Astrocyte of the cerebellum (primary cell): ENCODE results near the gene MAPKAP1.

Experiments
- DNase-seq: peaks from one replicate; pipeline ENCODE4 v3.0.0-alpha.2; 2011; ENCODE audit warnings: low read depth
- H3K4me3 ChIP-seq: 2 replicates; pipeline ENCODE4 v1.5.1; 2011; ENCODE audit warnings: mild to moderate bottlenecking, low read depth, low read length, moderate library complexity
- in situ Hi-C: cut with HindIII; loops from 2 replicates; pipeline ENCODE4 v1.10.0; 2017; ENCODE audit warnings: low sequenced_read_pairs
- TF ChIP-seq, protein P1 (sequence below): IDR thresholded peaks from 2 replicates; pipeline ENCODE4 v1.5.1; 2012; ENCODE audit warnings: low read length, low read depth, moderate library complexity, mild to moderate bottlenecking; ENCODE audit errors: missing control alignments

Gene MAPKAP1

DNA sequence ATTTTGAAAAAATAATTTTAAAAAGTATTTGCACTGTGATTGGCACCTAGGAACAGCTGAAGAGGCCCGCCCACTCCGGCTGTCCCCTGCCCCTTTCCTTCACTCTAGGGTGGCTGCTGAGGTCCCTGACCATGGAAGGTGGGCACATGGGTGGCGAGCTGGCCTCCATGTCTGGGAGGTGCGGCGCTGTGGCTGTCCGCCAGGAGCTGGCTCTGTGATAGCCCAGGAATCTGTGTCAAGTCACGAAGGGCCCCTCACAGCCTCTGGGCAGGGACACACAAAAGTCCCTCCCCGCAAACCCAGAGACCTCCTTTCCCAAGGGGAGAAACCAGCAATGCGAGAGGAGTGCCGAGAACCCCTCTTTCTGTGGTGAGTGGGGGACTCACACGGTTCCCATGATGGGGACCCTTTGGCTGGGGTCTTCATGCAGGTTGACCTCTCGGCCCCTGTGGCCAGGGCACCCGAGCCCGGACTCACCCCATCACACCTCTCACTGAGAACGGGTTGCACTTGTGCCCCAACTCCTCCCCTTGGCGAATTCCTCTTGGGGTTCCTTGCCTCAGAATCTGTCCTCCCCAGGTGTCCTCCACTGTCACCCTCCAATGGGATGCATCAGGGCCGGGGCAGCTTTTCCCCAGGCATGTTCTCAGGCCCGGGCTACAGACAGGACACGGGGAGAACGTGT lies 277.4 kb downstream of the MAPKAP1 start:
- in situ Hi-C loops = no loop called here
- no peak for DNase-seq

DNA sequence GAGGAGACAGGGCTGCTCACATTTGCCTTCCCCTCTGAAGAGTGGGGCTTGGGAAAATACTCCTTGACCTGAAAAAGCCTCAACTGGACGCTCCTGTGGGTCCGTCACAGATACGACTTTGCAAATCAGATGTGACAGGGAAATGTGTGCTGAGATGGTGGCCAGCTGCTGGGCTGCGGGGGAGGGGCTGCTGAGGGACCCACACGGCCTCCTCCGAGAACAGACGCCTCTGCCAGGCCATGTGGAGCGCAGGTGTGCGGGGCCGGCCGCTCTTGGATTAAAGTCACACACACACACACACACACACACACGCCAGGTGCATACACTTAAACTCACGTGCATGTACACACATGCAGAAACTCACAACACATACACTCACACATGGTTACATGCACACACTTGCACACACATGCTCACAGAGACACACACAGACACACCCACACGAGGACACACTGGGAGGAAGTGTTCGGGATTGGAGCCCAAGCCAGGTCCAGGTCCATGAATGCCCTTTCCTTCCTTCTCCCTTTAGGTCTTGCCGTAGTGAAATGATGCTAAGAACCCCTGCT lies 278.0 kb downstream of the MAPKAP1 start:
- TF ChIP-seq, protein P1, sequence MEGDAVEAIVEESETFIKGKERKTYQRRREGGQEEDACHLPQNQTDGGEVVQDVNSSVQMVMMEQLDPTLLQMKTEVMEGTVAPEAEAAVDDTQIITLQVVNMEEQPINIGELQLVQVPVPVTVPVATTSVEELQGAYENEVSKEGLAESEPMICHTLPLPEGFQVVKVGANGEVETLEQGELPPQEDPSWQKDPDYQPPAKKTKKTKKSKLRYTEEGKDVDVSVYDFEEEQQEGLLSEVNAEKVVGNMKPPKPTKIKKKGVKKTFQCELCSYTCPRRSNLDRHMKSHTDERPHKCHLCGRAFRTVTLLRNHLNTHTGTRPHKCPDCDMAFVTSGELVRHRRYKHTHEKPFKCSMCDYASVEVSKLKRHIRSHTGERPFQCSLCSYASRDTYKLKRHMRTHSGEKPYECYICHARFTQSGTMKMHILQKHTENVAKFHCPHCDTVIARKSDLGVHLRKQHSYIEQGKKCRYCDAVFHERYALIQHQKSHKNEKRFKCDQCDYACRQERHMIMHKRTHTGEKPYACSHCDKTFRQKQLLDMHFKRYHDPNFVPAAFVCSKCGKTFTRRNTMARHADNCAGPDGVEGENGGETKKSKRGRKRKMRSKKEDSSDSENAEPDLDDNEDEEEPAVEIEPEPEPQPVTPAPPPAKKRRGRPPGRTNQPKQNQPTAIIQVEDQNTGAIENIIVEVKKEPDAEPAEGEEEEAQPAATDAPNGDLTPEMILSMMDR = no peak
- in situ Hi-C loops = no loop called here
- no peak for DNase-seq
- H3K4me3 ChIP-seq = no peak overlapping the region

More for the DNA sequence above, 277.4 kb downstream of the MAPKAP1 start:
- TF ChIP-seq, protein P1 = no peak
- H3K4me3 ChIP-seq = no peak overlapping the region

DNA sequence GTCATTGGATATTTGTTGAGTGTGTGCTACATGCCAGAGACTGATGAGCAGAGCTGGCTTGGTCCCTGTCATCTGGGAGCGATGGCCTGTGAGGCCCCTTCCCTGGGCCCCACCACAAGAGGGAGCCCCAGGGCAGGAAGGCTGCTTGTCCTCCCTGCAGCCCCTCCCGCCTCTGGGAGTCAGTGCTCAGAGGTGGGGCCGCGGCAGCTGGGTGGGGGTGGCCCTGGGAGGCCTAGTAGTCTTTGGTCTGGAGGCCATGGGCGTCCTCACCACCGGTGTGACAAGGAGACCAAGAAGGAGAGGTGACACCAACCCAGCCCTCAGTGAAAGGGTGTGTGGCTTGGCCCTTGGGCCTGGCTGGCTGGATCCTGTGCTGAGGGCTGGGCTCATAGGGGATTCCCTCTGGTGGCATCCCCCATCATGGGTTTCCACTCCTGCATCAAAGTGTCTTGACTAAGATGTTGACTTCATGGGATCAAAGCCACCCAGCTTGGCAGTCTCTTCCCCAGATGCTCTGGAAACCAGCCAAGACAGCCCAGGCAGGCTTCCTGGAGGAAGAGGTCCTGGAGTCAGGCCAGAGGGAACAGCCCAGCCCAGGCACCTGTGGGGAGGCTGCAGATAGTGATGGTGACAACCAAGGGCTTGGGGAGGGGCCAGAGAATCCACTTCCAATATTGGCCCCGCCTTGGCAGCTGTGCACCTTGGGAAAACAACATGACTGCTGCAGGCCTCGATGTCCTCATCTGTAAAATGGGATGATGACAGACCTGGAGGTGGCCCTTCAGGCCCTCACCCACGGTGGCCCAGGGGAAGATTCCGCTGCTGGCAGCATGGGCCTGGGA lies 278.7 kb downstream of the MAPKAP1 start:
- H3K4me3 ChIP-seq = no peak overlapping the region
- DNase-seq = no peak
- TF ChIP-seq, protein P1 = peak; percentile 44
- in situ Hi-C loops = no loop called here

DNA sequence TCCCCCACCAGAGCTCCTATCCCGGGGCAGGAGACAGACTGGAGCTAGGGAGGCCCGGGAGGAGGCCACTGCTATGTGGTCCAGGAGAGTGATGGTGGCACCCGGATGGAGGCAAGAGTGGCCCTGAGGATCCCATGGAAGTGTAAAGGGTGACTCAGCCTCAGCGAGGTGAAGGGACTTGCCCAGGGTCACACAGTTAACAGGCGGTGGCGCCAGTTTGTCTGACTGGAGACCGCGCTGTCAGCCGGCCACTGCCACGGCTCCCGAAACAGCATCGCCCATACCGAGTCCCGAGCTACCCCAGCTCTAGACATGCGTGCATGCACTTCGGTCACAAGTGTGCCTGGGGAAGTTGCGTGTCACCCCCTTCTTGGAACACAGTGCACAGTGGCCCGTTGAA lies 279.5 kb downstream of the MAPKAP1 start:
- no peak overlapping the region for H3K4me3 ChIP-seq
- DNase-seq = no peak
- TF ChIP-seq, protein P1 = no peak
- in situ Hi-C loops = no loop called here

DNA sequence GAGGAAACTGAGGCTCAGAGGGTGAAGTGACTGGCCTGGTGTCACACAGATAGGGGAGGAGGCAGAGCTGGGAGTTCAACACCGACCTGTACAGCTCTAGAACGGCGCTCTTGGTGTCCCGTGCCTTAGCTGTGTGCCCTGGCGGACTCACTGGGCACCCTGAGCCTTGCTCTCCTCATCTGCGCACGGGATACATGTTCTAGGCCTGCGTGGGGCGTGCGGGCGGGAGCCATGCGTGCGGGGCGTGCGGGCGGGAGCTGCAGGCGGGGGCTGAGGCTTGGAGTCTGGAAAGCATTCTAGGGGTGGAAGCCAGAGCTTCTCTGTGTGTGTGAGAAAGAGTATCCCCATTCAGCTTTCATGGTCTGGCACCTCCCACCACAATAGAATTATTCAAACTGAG lies 280.1 kb downstream of the MAPKAP1 start:
- in situ Hi-C loops = no loop called here
- no peak for DNase-seq
- TF ChIP-seq, protein P1 = no peak
- H3K4me3 ChIP-seq = no peak overlapping the region

DNA sequence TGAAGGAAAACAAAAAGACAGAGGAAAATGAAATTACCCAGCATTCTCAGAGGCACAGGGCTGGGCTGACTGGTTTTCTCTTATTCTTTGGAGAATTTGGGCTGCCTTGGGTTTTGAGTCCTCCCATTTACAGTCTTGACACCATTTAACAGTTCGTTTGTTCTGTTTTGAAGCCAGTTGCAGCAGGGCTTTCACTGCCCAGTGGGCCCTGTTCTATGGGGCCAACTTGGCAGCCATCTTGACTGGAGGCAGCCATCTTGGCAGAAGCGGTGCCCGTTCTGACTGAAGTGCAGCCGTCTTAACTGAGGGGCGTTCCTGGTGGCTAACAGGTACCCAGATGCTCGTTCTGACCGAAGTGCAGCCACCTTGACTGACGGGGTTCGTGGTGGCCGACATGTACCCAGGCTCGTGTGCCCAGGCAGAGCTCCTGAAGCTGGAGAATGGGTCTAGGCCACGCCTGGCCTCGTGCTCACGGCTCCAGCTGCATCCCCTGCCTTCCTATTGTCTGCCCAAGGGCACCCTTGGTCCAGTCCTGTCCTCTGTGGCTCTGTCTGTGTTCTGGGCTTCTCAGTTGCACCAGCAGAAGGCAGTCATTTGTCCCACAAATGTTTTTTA lies 281.0 kb downstream of the MAPKAP1 start:
- H3K4me3 ChIP-seq = no peak overlapping the region
- in situ Hi-C loops = no loop called here
- TF ChIP-seq, protein P1 = no peak
- no peak for DNase-seq
